H1 (cell line): Measurements from ENCODE around the gene NDRG4. TPM values are rescaled to one million over a fixed set of nuclear protein-coding genes. Genes with fewer than 3 reads are reported as not detected.

Experiments
- CTCF ChIA-PET: fragments of 300-600 bp; sonication (Branson Sonifier 250); formaldehyde crosslinking; loops from one replicate; lab custom pipeline; 2021; ENCODE audit not compliant: partially characterized antibody; lab: Charles Lee
- POLR2A ChIA-PET: fragments of 300-600 bp; sonication (Branson Sonifier 250); formaldehyde crosslinking; loops from one replicate; lab custom pipeline; 2021; ENCODE audit warnings: inconsistent platforms; ENCODE audit not compliant: partially characterized antibody; lab: Charles Lee
- DNase-seq, 2 experiments: peaks; one replicate each; pipeline versions ENCODE4 v3.0.0 to v3.0.0-alpha.2; 2010 to 2022; ENCODE audit warnings: low spot score in 2 of 2, low read depth in 1 of 2, mixed read lengths in 1 of 2
- FAIRE-seq: peaks from 2 replicates; lab custom pipeline; 2011; peaks lifted over from hg19 to GRCh38; lab: Jason Lieb, UNC
- H2AFZ ChIP-seq: 2 replicates; pipeline ENCODE4 v1.8.1; 2012; ENCODE audit warnings: low read length, inconsistent platforms
- H2AK5ac ChIP-seq: 2 replicates; pipeline ENCODE4 v1.6.1; 2013; ENCODE audit warnings: low read depth, low read length
- H2BK120ac ChIP-seq: replicated peaks from 2 replicates; pipeline ENCODE3; 2013; ENCODE audit warnings: low read depth, low read length, inconsistent platforms
- H2BK12ac ChIP-seq: 2 replicates; pipeline ENCODE4 v1.6.1; 2013; ENCODE audit warnings: low read depth, low read length
- H2BK15ac ChIP-seq: 2 replicates; pipeline ENCODE4 v1.6.1; 2013; ENCODE audit warnings: low read length
- H2BK20ac ChIP-seq: 2 replicates; pipeline ENCODE4 v1.6.1; 2013; ENCODE audit warnings: low read length
- H2BK5ac ChIP-seq: 2 replicates; pipeline ENCODE4 v1.6.1; 2013; ENCODE audit warnings: low read depth, low read length
- H3K14ac ChIP-seq: 2 replicates; pipeline ENCODE4 v1.6.1; 2013; ENCODE audit warnings: inconsistent platforms; ENCODE audit not compliant: insufficient read length
- H3K18ac ChIP-seq: 2 replicates; pipeline ENCODE4 v1.6.1; 2013; ENCODE audit warnings: low read length; ENCODE audit errors: extremely low read depth
- H3K23ac ChIP-seq: 2 replicates; pipeline ENCODE4 v1.6.1; 2013; ENCODE audit warnings: inconsistent platforms; ENCODE audit not compliant: insufficient read length
- H3K23me2 ChIP-seq: 2 replicates; pipeline ENCODE4 v1.6.1; 2013; ENCODE audit warnings: low read depth, low read length
- H3K27ac ChIP-seq: 2 replicates; pipeline ENCODE4 v1.6.1; 2011; ENCODE audit warnings: low read depth, low read length, inconsistent platforms
- H3K27me3 ChIP-seq, 4 experiments: replicated peaks in 1 of 4; 1 replicate in 1 of 4; 2 replicates in 3 of 4; pipeline versions ENCODE4 v1.6.1 to v1.8.1; 2011 to 2013; ENCODE audit warnings: low read length in 3 of 4, mild to moderate bottlenecking in 3 of 4, inconsistent platforms in 2 of 4, mixed read lengths in 2 of 4, moderate library complexity in 1 of 4; ENCODE audit not compliant: control insufficient read depth in 3 of 4, insufficient read depth in 3 of 4; ENCODE audit errors: extremely low read depth in 1 of 4
- H3K36me3 ChIP-seq, 4 experiments: 2 replicates each; pipeline versions ENCODE4 v1.6.1 to v1.8.1; 2011 to 2013; ENCODE audit warnings: mild to moderate bottlenecking in 4 of 4, low read length in 3 of 4, moderate library complexity in 2 of 4, control low read depth in 1 of 4, inconsistent platforms in 1 of 4; ENCODE audit not compliant: insufficient read depth in 4 of 4, control insufficient read depth in 2 of 4
- H3K4ac ChIP-seq: replicated peaks from 2 replicates; pipeline ENCODE3; 2013; ENCODE audit warnings: low read length, low read depth, mixed read lengths, inconsistent platforms; ENCODE audit not compliant: insufficient read length
- H3K4me1 ChIP-seq, 4 experiments: replicated peaks in 1 of 4; 1 replicate in 1 of 4; 2 replicates in 3 of 4; pipeline versions ENCODE4 v1.6.1 to v1.8.1; 2011 to 2013; ENCODE audit warnings: low read length in 3 of 4, inconsistent platforms in 2 of 4, mixed read lengths in 1 of 4; ENCODE audit not compliant: insufficient read depth in 4 of 4, control insufficient read depth in 3 of 4
- H3K4me2 ChIP-seq, 2 experiments: 2 replicates each; pipeline versions ENCODE4 v1.6.1 to v1.8.1; 2011 to 2013; ENCODE audit warnings: low read depth in 2 of 2, low read length in 2 of 2, control low read depth in 1 of 2, inconsistent platforms in 1 of 2, mild to moderate bottlenecking in 1 of 2; ENCODE audit not compliant: insufficient read depth in 1 of 2
- H3K4me3 ChIP-seq, 4 experiments: fragments of 200-600, 300-600 bp in 1 of 4; sonication (generic), shearing (Covaris generic), sonication (Bioruptor Twin) in 1 of 4; 2 replicates each; pipeline versions ENCODE4 v1.5.1 to v1.8.1; 2011 to 2016; ENCODE audit warnings: low read length in 4 of 4, low read depth in 3 of 4, control low read depth in 2 of 4, inconsistent platforms in 2 of 4, mild to moderate bottlenecking in 2 of 4, mixed read lengths in 1 of 4, moderate library complexity in 1 of 4; ENCODE audit not compliant: insufficient read depth in 2 of 4; ENCODE audit errors: extremely low read depth in 1 of 4
- H3K56ac ChIP-seq: replicated peaks from 2 replicates; pipeline ENCODE3; 2013; ENCODE audit warnings: low read depth, mild to moderate bottlenecking, mixed read lengths, low read length, inconsistent platforms; ENCODE audit not compliant: insufficient read length
- H3K79me1 ChIP-seq: 2 replicates; pipeline ENCODE4 v1.6.1; 2013; ENCODE audit warnings: low read depth, low read length, control low read depth
- H3K79me2 ChIP-seq, 2 experiments: 2 replicates each; pipeline versions ENCODE4 v1.6.1 to v1.8.1; 2012 to 2013; ENCODE audit warnings: low read length in 2 of 2, mild to moderate bottlenecking in 2 of 2, inconsistent platforms in 1 of 2; ENCODE audit not compliant: insufficient read depth in 2 of 2, control insufficient read depth in 1 of 2
- H3K9ac ChIP-seq, 4 experiments: replicated peaks in 1 of 4; 1 replicate in 1 of 4; 2 replicates in 3 of 4; pipeline versions ENCODE4 v1.6.1 to v1.8.1; 2011 to 2013; ENCODE audit warnings: low read depth in 3 of 4, low read length in 3 of 4, control low read depth in 2 of 4, mild to moderate bottlenecking in 2 of 4, moderate library complexity in 2 of 4, inconsistent platforms in 1 of 4; ENCODE audit errors: extremely low read depth in 1 of 4
- H3K9me3 ChIP-seq, 2 experiments: 2 replicates each; pipeline versions ENCODE4 v1.6.1 to v1.8.1; 2012 to 2013; ENCODE audit warnings: mild to moderate bottlenecking in 2 of 2, moderate library complexity in 2 of 2, control low read depth in 1 of 2, inconsistent platforms in 1 of 2, low read depth in 1 of 2, low read length in 1 of 2, mixed read lengths in 1 of 2; ENCODE audit not compliant: insufficient read depth in 2 of 2
- H4K20me1 ChIP-seq, 2 experiments: replicated peaks in 1 of 2; 2 replicates each; pipeline versions ENCODE3 to v1.8.1; 2011 to 2013; ENCODE audit warnings: inconsistent platforms in 2 of 2, low read length in 2 of 2, mild to moderate bottlenecking in 1 of 2; ENCODE audit not compliant: insufficient read depth in 2 of 2, control insufficient read depth in 1 of 2
- H4K5ac ChIP-seq: 2 replicates; pipeline ENCODE4 v1.6.1; 2013; ENCODE audit warnings: low read length, low read depth, mixed read lengths, inconsistent platforms; ENCODE audit not compliant: insufficient read length
- H4K8ac ChIP-seq: 2 replicates; pipeline ENCODE4 v1.8.0; 2013; ENCODE audit warnings: mild to moderate bottlenecking, moderate library complexity, low read length, inconsistent platforms; ENCODE audit not compliant: insufficient read depth; ENCODE audit errors: extremely low read depth
- H4K91ac ChIP-seq: replicated peaks from 2 replicates; pipeline ENCODE3; 2013; ENCODE audit warnings: low read length, mixed read lengths, inconsistent platforms; ENCODE audit not compliant: insufficient read length
- SIRT6 ChIP-seq: IDR thresholded peaks from one replicate; pipeline ENCODE4 v1.7.1; 2012; ENCODE audit warnings: low read length, inconsistent platforms
- WGBS, 2 experiments: shearing (Covaris generic) in 1 of 2; methylation state at CpG; one replicate each; pipeline versions ENCODE4 v1.1.6 to v1.1.7; 2013 to 2015; ENCODE audit warnings: low lambda C conversion rate in 2 of 2, mixed read lengths in 2 of 2, inconsistent platforms in 1 of 2, low coverage in 1 of 2, missing lambda C conversion rate in 1 of 2; ENCODE audit not compliant: insufficient replicate concordance in 2 of 2, insufficient coverage in 1 of 2, insufficient read length in 1 of 2; ENCODE audit errors: extremely low coverage in 1 of 2, missing lambda C conversion rate in 1 of 2; 5-methylcytosine and 5-hydroxymethylcytosine counted together
- polyA plus RNA-seq, 7 experiments: library from polyadenylated mRNA; depleted of rRNA in 3 of 7; stranded (reverse) in 5 of 7; unstranded in 2 of 7; fragments of >200 nt in 5 of 7; fragments of 200-250 nt in 2 of 7; gene quantifications; 1 replicate in 5 of 7; 2 replicates in 1 of 7; 4 replicates in 1 of 7; pipeline versions ENCODE4 v1.2.1 to v1.2.3, GENCODE V29; 2011 to 2013; ENCODE audit warnings: missing spikeins in 2 of 7, mixed read lengths in 2 of 7
- total RNA-seq: library from RNA; stranded (reverse); fragmentation: NEBNext Ultra II Directional; extraction: Animal tissue kit (Norgen Biotek cat#: 25700); gene quantifications from 2 replicates; pipeline ENCODE4 v1.2.1, GENCODE V29; 2021

Gene NDRG4
- total and polyA plus RNA-seq, 2 of the 8 experiments (the other 6 are each of a cell fraction or from before 2014, with no cell fraction given), result 20.8 to 30.9 TPM

DNA sequence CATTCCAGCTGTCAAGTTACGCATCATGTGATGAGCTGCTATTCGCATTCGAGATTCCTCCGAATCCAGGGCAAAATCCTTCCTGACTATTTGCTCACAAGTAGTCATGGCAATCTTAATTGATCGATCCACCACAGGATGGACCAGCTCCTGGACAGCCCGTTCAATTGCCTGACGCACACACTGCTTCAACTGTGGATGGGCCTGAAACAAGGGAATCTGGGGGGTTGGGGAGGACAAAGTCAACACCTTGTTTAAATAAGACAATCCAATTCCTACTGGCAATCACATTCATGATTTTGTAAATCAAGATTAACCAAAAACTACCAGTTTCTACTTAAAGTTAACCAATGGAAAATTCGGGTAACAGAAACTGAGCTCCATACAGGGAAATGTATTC, 43.7 kb downstream of the NDRG4 start:
- no peaks in the 10 kb centered on the region for H3K27me3 ChIP-seq

More for the DNA sequence above, 43.7 kb downstream of the NDRG4 start:
- Histone ChIP-seq H3K4me1 (no peaks in the 10 kb centered on the region), H3K79me1 (no peaks in the 10 kb centered on the region), H3K4ac (no peak overlapping the region), H3K9me3 (no peaks in the 10 kb centered on the region), H2BK20ac (no peak overlapping the region), H2BK120ac (no peak overlapping the region), H2AFZ (no peak overlapping the region), H2BK5ac (no peak overlapping the region), H2BK12ac (no peak overlapping the region), H3K9ac (no peak overlapping the region; a peak in 1 of 7 replicates), H2BK15ac (no peak overlapping the region), H4K8ac (no peak overlapping the region), H3K23me2 (no peaks in the 10 kb centered on the region), H3K56ac (no peak overlapping the region), H4K5ac (no peak overlapping the region), H3K14ac (no peak overlapping the region), H3K27ac (0 out of 2 replicates have a peak overlapping the region, but pooled peaks have one; percentile 19), H3K79me2 (0 out of 4 replicates have a peak, but pooled peaks cover 0 to 2% of the 10 kb centered on the region in 2 experiments), H4K91ac (no peak overlapping the region), H4K20me1 (peaks cover 2 to 4% of the 10 kb centered on the region in 2 experiments), H3K36me3 (peaks cover 41 to 99% (median 83%) of the 10 kb centered on the region in 4 experiments), H3K23ac (no peak overlapping the region), H3K4me3 (no peak overlapping the region), H2AK5ac (no peak overlapping the region), H3K18ac (no peak overlapping the region), H3K4me2 (no peak overlapping the region)
- WGBS, 2 experiments, result 96% methylated on average over 8 of the region's 8 CpGs; no CpG with 5 or more reads in 1 of the 2 experiments
- DNase-seq, result no peak
- no peak for TF ChIP-seq SIRT6
- CTCF ChIA-PET, result interaction anchor here (0.8 to 2.0 kb wide), 4 partner anchors 24 to 212 kb away, joined by 3 to 6 read pairs (median 4); no protein-coding TSS in a partner anchor
- POLR2A ChIA-PET, result interaction anchor here (1.2 to 1.8 kb wide), 3 partner anchors 10 to 42 kb away, joined by 3 to 5 read pairs (median 4); no protein-coding TSS in a partner anchor
- no peak for FAIRE-seq
